ENCODE measurements around the gene CTPS2.

The CTPS2 gene

DNA sequence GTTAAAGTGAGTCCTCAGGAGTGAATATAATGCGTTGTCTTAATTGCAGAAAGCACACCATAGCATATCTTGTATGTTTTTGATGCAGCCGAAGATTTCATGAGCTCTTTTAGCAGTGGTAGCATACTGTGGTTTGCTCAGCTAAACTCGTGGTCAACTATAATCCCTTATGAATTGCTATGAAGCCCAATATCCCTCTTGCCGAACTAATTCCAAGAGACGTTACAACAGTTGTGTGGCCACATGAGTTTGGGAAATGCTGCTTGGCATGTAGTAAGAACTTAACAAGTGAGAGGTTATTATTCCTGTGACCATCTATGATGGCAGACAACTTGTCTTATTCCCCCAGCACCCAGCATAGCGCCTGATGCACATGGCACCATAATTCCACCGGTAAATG, 37.7 kb upstream of the CTPS2 start:
- Histone ChIP-seq H2AK5ac (ENCODE audit: low read length, severe bottlenecking) (no peak overlapping the region), H3K4ac (ENCODE audit: low read depth in 1 of 2, low read length in 2 of 2) (no peak overlapping the region), H3K4me1 (ENCODE audit: control insufficient read depth, insufficient read depth, low read depth, low read length) (peaks cover 1% of the 10 kb centered on the region), H3K9ac (ENCODE audit: low read length) (no peak overlapping the region), H2BK15ac (ENCODE audit: low read depth, poor library complexity, severe bottlenecking) (no peak overlapping the region), H4K91ac (ENCODE audit: low read length) (no peak overlapping the region), H3K18ac (ENCODE audit: low read depth in 1 of 2, low read length in 2 of 2) (no peak overlapping the region), H3K9me3 (ENCODE audit: control insufficient read depth, low read length) (no peaks in the 10 kb centered on the region), H3K79me1 (replicated peaks; ENCODE audit: low read length, poor library complexity, severe bottlenecking) (peaks cover 12% of the 10 kb centered on the region), H2AFZ (ENCODE audit: low read depth, low read length) (no peak overlapping the region), H3K27ac (ENCODE audit: low read length, poor library complexity, severe bottlenecking) (no peak overlapping the region), H2BK5ac (ENCODE audit: low read depth, low read length, poor library complexity, severe bottlenecking) (no peak overlapping the region), H3K4me2 (ENCODE audit: low read length, poor library complexity, severe bottlenecking) (no peak overlapping the region), H2BK12ac (ENCODE audit: low read length in 2 of 2) (no peak overlapping the region), H3K4me3 (ENCODE audit: insufficient read depth in 1 of 2, low read depth in 1 of 2, low read length in 2 of 2) (no peak overlapping the region), H3K23ac (ENCODE audit: low read length in 2 of 2) (no peak overlapping the region), H3K27me3 (ENCODE audit: control insufficient read depth in 1 of 2, insufficient read depth in 1 of 2, low read length in 2 of 2) (no peaks in the 10 kb centered on the region), H3K14ac (ENCODE audit: low read length in 2 of 2) (no peak overlapping the region), H2BK120ac (ENCODE audit: low read depth, low read length) (no peak overlapping the region), H4K8ac (ENCODE audit: low read length) (no peak overlapping the region), H3K36me3 (ENCODE audit: control insufficient read depth in 1 of 2, insufficient read depth in 2 of 2, low read depth in 1 of 2, low read length in 2 of 2) (peaks cover 20 to 70% of the 10 kb centered on the region in 2 experiments)
- WGBS: 98% methylated on average over 4 of the region's 7 CpGs
- no peak for DNase-seq

DNA sequence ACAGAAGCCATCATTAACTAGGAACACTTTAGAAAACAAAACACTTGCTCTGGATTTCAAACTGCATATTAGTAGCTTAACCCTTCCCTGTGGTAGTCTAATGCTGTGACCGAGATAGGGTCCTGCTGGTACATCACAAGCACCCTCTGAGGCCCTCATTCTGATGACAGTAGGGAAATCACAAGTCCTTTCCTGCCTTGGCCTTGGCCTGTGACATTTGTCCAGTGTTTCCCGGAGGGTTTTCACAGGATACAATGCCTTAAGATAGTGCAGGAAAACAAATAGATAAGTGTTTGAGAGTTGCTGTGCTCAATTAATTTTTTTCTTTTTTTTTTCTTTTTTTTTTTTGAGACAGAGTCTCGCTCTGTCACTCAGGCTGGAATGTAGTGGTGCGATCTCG, 36.0 kb upstream of the CTPS2 start:
- no peak overlapping the region for H3K18ac ChIP-seq (ENCODE audit: low read depth in 1 of 2, low read length in 2 of 2)

DNA sequence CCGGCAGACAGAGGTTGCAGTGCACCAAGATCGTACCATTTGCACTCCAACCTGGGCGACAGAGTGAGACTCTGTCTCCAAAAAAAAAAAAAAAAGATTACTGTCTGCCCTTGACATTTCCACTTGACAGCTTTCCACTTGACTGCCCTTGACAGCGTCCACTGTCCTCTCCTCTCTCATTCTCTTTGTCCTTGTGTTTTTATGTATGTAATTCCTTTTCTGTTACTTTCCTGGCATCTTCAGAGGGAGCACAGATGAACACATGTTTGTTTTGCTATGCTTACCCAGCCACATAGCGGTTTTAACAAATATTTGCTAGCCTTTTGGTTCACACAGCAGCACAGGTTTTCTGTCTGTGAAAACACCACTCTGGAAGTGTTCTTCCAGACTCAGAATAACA, 33.2 kb upstream of the CTPS2 start:
- no peak overlapping the region for H2AFZ ChIP-seq (ENCODE audit: low read depth, low read length)
- H3K14ac ChIP-seq (ENCODE audit: low read length in 2 of 2): no peak overlapping the region
- H2AK5ac ChIP-seq (ENCODE audit: low read length, severe bottlenecking): no peak overlapping the region
- H2BK15ac ChIP-seq (ENCODE audit: low read depth, poor library complexity, severe bottlenecking): no peak overlapping the region
- no peak overlapping the region for H2BK120ac ChIP-seq (ENCODE audit: low read depth, low read length)
- H3K36me3 ChIP-seq (ENCODE audit: control insufficient read depth in 1 of 2, insufficient read depth in 2 of 2, low read depth in 1 of 2, low read length in 2 of 2): peaks cover 28 to 79% of the 10 kb centered on the region in 2 experiments
- no peak overlapping the region for H3K4me3 ChIP-seq (ENCODE audit: insufficient read depth in 1 of 2, low read depth in 1 of 2, low read length in 2 of 2)
- no peak overlapping the region for H3K23ac ChIP-seq (ENCODE audit: low read length in 2 of 2)
- no peak overlapping the region for H2BK5ac ChIP-seq (ENCODE audit: low read depth, low read length, poor library complexity, severe bottlenecking)
- H4K91ac ChIP-seq (ENCODE audit: low read length): no peak overlapping the region
- WGBS: 95% methylated on average over 4 of the region's 5 CpGs
- no peak overlapping the region for H3K4me2 ChIP-seq (ENCODE audit: low read length, poor library complexity, severe bottlenecking)
- H2BK12ac ChIP-seq (ENCODE audit: low read length in 2 of 2): no peak overlapping the region
- no peaks in the 10 kb centered on the region for H3K27me3 ChIP-seq (ENCODE audit: control insufficient read depth in 1 of 2, insufficient read depth in 1 of 2, low read length in 2 of 2)
- H3K4me1 ChIP-seq (ENCODE audit: control insufficient read depth, insufficient read depth, low read depth, low read length): peaks cover 8% of the 10 kb centered on the region
- no peaks in the 10 kb centered on the region for H3K9me3 ChIP-seq (ENCODE audit: control insufficient read depth, low read length)
- H3K4ac ChIP-seq (ENCODE audit: low read depth in 1 of 2, low read length in 2 of 2): no peak overlapping the region
- H3K27ac ChIP-seq (ENCODE audit: low read length, poor library complexity, severe bottlenecking): no peak overlapping the region
- DNase-seq: no peak
- H3K9ac ChIP-seq (ENCODE audit: low read length): no peak overlapping the region
- H3K79me1 ChIP-seq (replicated peaks; ENCODE audit: low read length, poor library complexity, severe bottlenecking): peaks cover 7% of the 10 kb centered on the region
- no peak overlapping the region for H4K8ac ChIP-seq (ENCODE audit: low read length)
- no peak overlapping the region for H3K18ac ChIP-seq (ENCODE audit: low read depth in 1 of 2, low read length in 2 of 2)

More for the DNA sequence above, 36.0 kb upstream of the CTPS2 start:
- WGBS: 99% methylated on average over 5 of the region's 5 CpGs
- Histone ChIP-seq H2BK120ac (ENCODE audit: low read depth, low read length) (no peak overlapping the region), H3K27me3 (ENCODE audit: control insufficient read depth in 1 of 2, insufficient read depth in 1 of 2, low read length in 2 of 2) (no peaks in the 10 kb centered on the region), H4K91ac (ENCODE audit: low read length) (no peak overlapping the region), H2BK12ac (ENCODE audit: low read length in 2 of 2) (no peak overlapping the region), H3K4ac (ENCODE audit: low read depth in 1 of 2, low read length in 2 of 2) (no peak overlapping the region), H4K8ac (ENCODE audit: low read length) (no peak overlapping the region), H3K79me1 (replicated peaks; ENCODE audit: low read length, poor library complexity, severe bottlenecking) (peaks cover 8% of the 10 kb centered on the region), H2AK5ac (ENCODE audit: low read length, severe bottlenecking) (no peak overlapping the region), H3K4me2 (ENCODE audit: low read length, poor library complexity, severe bottlenecking) (no peak overlapping the region), H2BK5ac (ENCODE audit: low read depth, low read length, poor library complexity, severe bottlenecking) (no peak overlapping the region), H3K9ac (ENCODE audit: low read length) (no peak overlapping the region), H3K14ac (ENCODE audit: low read length in 2 of 2) (no peak overlapping the region), H2AFZ (ENCODE audit: low read depth, low read length) (no peak overlapping the region), H3K27ac (ENCODE audit: low read length, poor library complexity, severe bottlenecking) (no peak overlapping the region), H3K23ac (ENCODE audit: low read length in 2 of 2) (no peak overlapping the region), H3K36me3 (ENCODE audit: control insufficient read depth in 1 of 2, insufficient read depth in 2 of 2, low read depth in 1 of 2, low read length in 2 of 2) (peaks cover 24 to 72% of the 10 kb centered on the region in 2 experiments), H3K4me1 (ENCODE audit: control insufficient read depth, insufficient read depth, low read depth, low read length) (peaks cover 8% of the 10 kb centered on the region), H3K9me3 (ENCODE audit: control insufficient read depth, low read length) (no peaks in the 10 kb centered on the region), H2BK15ac (ENCODE audit: low read depth, poor library complexity, severe bottlenecking) (no peak overlapping the region), H3K4me3 (ENCODE audit: insufficient read depth in 1 of 2, low read depth in 1 of 2, low read length in 2 of 2) (no peak overlapping the region)
- DNase-seq: no peak

DNA sequence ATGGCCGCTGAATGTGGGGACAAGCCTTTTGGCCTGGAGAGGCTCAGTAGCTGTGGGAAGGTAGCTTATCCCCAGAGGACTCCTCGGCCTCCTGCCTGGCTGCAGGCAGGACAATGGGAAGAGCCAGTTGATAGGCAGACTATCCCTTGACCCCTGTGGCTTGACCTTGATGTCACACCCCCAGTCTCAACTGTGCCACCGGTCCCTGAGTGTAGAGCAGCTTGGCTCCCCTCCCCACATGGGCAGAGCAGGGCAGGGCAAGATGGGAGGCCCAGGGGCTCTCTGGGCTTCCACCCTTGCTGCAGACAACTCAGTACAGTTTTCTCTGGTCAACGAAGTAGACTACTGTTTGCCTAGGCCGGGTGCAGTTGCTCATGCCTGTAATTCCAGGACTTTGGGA, 32.6 kb upstream of the CTPS2 start:
- Histone ChIP-seq H3K4me2 (ENCODE audit: low read length, poor library complexity, severe bottlenecking) (no peak overlapping the region), H2AFZ (ENCODE audit: low read depth, low read length) (no peak overlapping the region), H3K9me3 (ENCODE audit: control insufficient read depth, low read length) (no peaks in the 10 kb centered on the region), H2BK12ac (ENCODE audit: low read length in 2 of 2) (no peak overlapping the region), H3K36me3 (ENCODE audit: control insufficient read depth in 1 of 2, insufficient read depth in 2 of 2, low read depth in 1 of 2, low read length in 2 of 2) (peaks cover 28 to 78% of the 10 kb centered on the region in 2 experiments), H3K4ac (ENCODE audit: low read depth in 1 of 2, low read length in 2 of 2) (no peak overlapping the region), H3K4me1 (ENCODE audit: control insufficient read depth, insufficient read depth, low read depth, low read length) (peaks cover 8% of the 10 kb centered on the region), H3K23ac (ENCODE audit: low read length in 2 of 2) (no peak overlapping the region), H3K27ac (ENCODE audit: low read length, poor library complexity, severe bottlenecking) (no peak overlapping the region), H4K8ac (ENCODE audit: low read length) (no peak overlapping the region), H3K18ac (ENCODE audit: low read depth in 1 of 2, low read length in 2 of 2) (no peak overlapping the region), H3K14ac (ENCODE audit: low read length in 2 of 2) (no peak overlapping the region), H3K27me3 (ENCODE audit: control insufficient read depth in 1 of 2, insufficient read depth in 1 of 2, low read length in 2 of 2) (no peaks in the 10 kb centered on the region), H2BK5ac (ENCODE audit: low read depth, low read length, poor library complexity, severe bottlenecking) (no peak overlapping the region), H2AK5ac (ENCODE audit: low read length, severe bottlenecking) (no peak overlapping the region), H4K91ac (ENCODE audit: low read length) (no peak overlapping the region), H3K4me3 (ENCODE audit: insufficient read depth in 1 of 2, low read depth in 1 of 2, low read length in 2 of 2) (no peak overlapping the region), H2BK120ac (ENCODE audit: low read depth, low read length) (no peak overlapping the region), H3K79me1 (replicated peaks; ENCODE audit: low read length, poor library complexity, severe bottlenecking) (peaks cover 7% of the 10 kb centered on the region), H2BK15ac (ENCODE audit: low read depth, poor library complexity, severe bottlenecking) (no peak overlapping the region), H3K9ac (ENCODE audit: low read length) (no peak overlapping the region)
- 100% methylated on average over 3 of the region's 5 CpGs for WGBS
- no peak for DNase-seq
